Gastroesophageal sphincter (tissue), 3 donors: Measurements from ENCODE around the gene CCDC136.

ENCODE experiments used
- CTCF ChIP-seq, 4 experiments: fragments of 200-600 bp in 2 of 4; fragments of 450-650 bp in 2 of 4; sonication (generic) in 1 of 4; IDR thresholded peaks; one replicate each; pipeline ENCODE4 v1.5.1; 2017 to 2019; ENCODE audit warnings: antibody characterized with exemption in 4 of 4, mild to moderate bottlenecking in 2 of 4, moderate library complexity in 2 of 4
- POLR2AphosphoS5 ChIP-seq: sonication (generic); formaldehyde crosslinking; IDR thresholded peaks from one replicate; pipeline ENCODE4 v1.6.1; 2017; ENCODE audit warnings: antibody characterized with exemption

DNA sequence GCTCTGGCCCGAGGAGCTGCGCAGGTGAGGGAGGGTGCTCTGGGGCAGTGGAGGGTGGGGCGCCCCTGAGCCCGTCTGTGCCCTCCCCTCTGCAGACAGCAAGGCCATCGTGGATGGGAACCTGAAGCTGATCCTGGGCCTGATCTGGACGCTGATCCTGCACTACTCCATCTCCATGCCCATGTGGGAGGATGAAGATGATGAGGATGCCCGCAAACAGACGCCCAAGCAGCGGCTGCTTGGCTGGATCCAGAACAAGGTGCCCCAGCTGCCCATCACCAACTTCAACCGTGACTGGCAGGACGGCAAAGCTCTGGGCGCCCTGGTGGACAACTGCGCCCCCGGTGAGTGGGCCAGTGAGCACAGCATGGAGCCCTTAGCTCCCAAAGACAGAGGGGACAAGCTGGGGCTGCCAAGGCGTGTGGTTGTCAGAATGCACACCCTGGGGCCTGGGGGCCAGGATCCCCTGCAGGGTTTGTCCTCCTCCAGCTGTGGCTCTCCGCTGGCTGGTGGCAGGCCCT lies 43.5 kb downstream of the CCDC136 start:
- TF ChIP-seq CTCF (IDR thresholded peaks at IDR 0.05) = no peak
- TF ChIP-seq POLR2AphosphoS5 = no peak
